Fibroblast of lung (primary cell): ENCODE results near the gene FRS3. TPM values are rescaled to one million over a fixed set of nuclear protein-coding genes. Genes with fewer than 3 reads are reported as not detected.

Experiments used
- DNase-seq, 2 donors: peaks; one replicate each; pipeline versions ENCODE4 v3.0.0 to v3.0.0-alpha.2; 2010; ENCODE audit warnings: low read depth in 2 of 2
- H2AFZ ChIP-seq: 2 replicates; pipeline ENCODE4 v1.5.1; 2012; ENCODE audit warnings: low read length, control low read depth, inconsistent platforms
- H3K27ac ChIP-seq: 2 replicates; pipeline ENCODE4 v1.5.1; 2011; ENCODE audit warnings: low read length, control low read depth; ENCODE audit not compliant: insufficient read depth
- H3K27me3 ChIP-seq: 2 replicates; pipeline ENCODE4 v1.5.1; 2011; ENCODE audit warnings: mild to moderate bottlenecking, low read length; ENCODE audit not compliant: control insufficient read depth, insufficient read depth
- H3K36me3 ChIP-seq: 2 replicates; pipeline ENCODE4 v1.5.1; 2011; ENCODE audit warnings: low read length; ENCODE audit not compliant: control insufficient read depth, insufficient read depth
- H3K4me1 ChIP-seq: 2 replicates; pipeline ENCODE4 v1.5.1; 2011; ENCODE audit warnings: low read length; ENCODE audit not compliant: control insufficient read depth, insufficient read depth; ENCODE audit errors: extremely low read depth
- H3K4me2 ChIP-seq: 2 replicates; pipeline ENCODE4 v1.5.1; 2011; ENCODE audit warnings: low read length, control low read depth; ENCODE audit not compliant: insufficient read depth; ENCODE audit errors: extremely low read depth
- H3K4me3 ChIP-seq, 4 experiments: fragments of 200-600 bp in 1 of 4; sonication (generic) in 1 of 4; replicated peaks in 1 of 4; 2 replicates each; pipeline ENCODE4 v1.5.1; 2011 to 2016; ENCODE audit warnings: low read length in 4 of 4, low read depth in 3 of 4, mild to moderate bottlenecking in 3 of 4, control low read depth in 2 of 4, inconsistent platforms in 1 of 4, mixed read lengths in 1 of 4; ENCODE audit not compliant: insufficient read depth in 1 of 4; ENCODE audit errors: control extremely low read depth in 1 of 4
- H3K79me2 ChIP-seq: 2 replicates; pipeline ENCODE4 v1.5.1; 2012; ENCODE audit warnings: mild to moderate bottlenecking, low read length, inconsistent platforms; ENCODE audit not compliant: control insufficient read depth, insufficient read depth
- H3K9ac ChIP-seq: 2 replicates; pipeline ENCODE4 v1.5.1; 2011; ENCODE audit warnings: mild to moderate bottlenecking, low read length, control low read depth; ENCODE audit not compliant: insufficient read depth
- H3K9me3 ChIP-seq: 2 replicates; pipeline ENCODE4 v1.5.1; 2012; ENCODE audit warnings: low read depth, low read length; ENCODE audit not compliant: control insufficient read depth, insufficient read depth
- H4K20me1 ChIP-seq: 2 replicates; pipeline ENCODE4 v1.5.1; 2011; ENCODE audit warnings: low read length; ENCODE audit not compliant: control insufficient read depth, insufficient read depth; ENCODE audit errors: extremely low read depth
- CTCF ChIP-seq, 2 donors: IDR thresholded peaks in 1 of 2; conservative IDR thresholded peaks in 1 of 2; 1 replicate in 1 of 2; 2 replicates in 1 of 2; pipeline ENCODE4 v1.5.1; 2011 to 2012; ENCODE audit warnings: low read length in 2 of 2, control low read depth in 1 of 2, inconsistent platforms in 1 of 2, low read depth in 1 of 2, mild to moderate bottlenecking in 1 of 2
- EZH2 ChIP-seq: IDR thresholded peaks from 2 replicates; pipeline ENCODE4 v1.5.1; 2012; ENCODE audit warnings: low read length, control low read depth, mild to moderate bottlenecking; ENCODE audit errors: missing control alignments
- polyA plus RNA-seq, 2 donors: library from polyadenylated mRNA; depleted of rRNA in 1 of 2; stranded (reverse) in 1 of 2; unstranded in 1 of 2; fragments of >200 nt; gene quantifications; 2 replicates each; pipeline ENCODE4 v1.2.1, GENCODE V29; 2011 to 2012; ENCODE audit warnings: missing spikeins in 1 of 2
- total RNA-seq: library from RNA; depleted of rRNA; stranded (reverse); fragments of >200 nt; gene quantifications from 2 replicates; pipeline ENCODE4 v1.2.1, GENCODE V29; 2014

The FRS3 gene
- total and polyA plus RNA-seq, 2 donors (not counting 1 experiment from before 2014, with no cell fraction given) = 1.8 to 2.4 TPM

GRCh38 chr6:41740366-41741162, 39.1 kb downstream of the FRS3 start:
- Histone ChIP-seq H4K20me1 (no peaks in the 10 kb centered on the region), H3K9ac (no peak overlapping the region), H2AFZ (no peak overlapping the region), H3K9me3 (no peaks in the 10 kb centered on the region), H3K36me3 (no peaks in the 10 kb centered on the region), H3K4me1 (no peaks in the 10 kb centered on the region), H3K4me3 (no peak overlapping the region), H3K79me2 (no peaks in the 10 kb centered on the region), H3K27me3 (no peaks in the 10 kb centered on the region), H3K4me2 (no peak overlapping the region), H3K27ac (no peak overlapping the region)
- TF ChIP-seq CTCF (conservative IDR thresholded peaks at IDR 0.05 in 1 of 2, IDR thresholded peaks at IDR 0.05 in 1 of 2; ENCODE audit: low read depth in 1 of 2, low read length in 2 of 2) = no peak
- no peak for TF ChIP-seq EZH2
- DNase-seq = no peak

- Histone ChIP-seq H3K27me3 (no peaks in the 10 kb centered on the region), H3K4me1 (no peaks in the 10 kb centered on the region), H3K27ac (no peak overlapping the region), H3K79me2 (no peaks in the 10 kb centered on the region), H3K4me2 (no peak overlapping the region), H3K4me3 (no peak overlapping the region), H4K20me1 (no peaks in the 10 kb centered on the region), H3K9ac (no peak overlapping the region), H3K9me3 (no peaks in the 10 kb centered on the region), H3K36me3 (no peaks in the 10 kb centered on the region), H2AFZ (no peak overlapping the region)
- peak in 1 of 2 donors; percentile 23 for DNase-seq
- TF ChIP-seq EZH2 = no peak
- no peak for TF ChIP-seq CTCF (conservative IDR thresholded peaks at IDR 0.05 in 1 of 2, IDR thresholded peaks at IDR 0.05 in 1 of 2; ENCODE audit: low read depth in 1 of 2, low read length in 2 of 2)
These were observed 40.7 kb downstream of the FRS3 start for GRCh38 chr6:41739041-41739440.

DNA sequence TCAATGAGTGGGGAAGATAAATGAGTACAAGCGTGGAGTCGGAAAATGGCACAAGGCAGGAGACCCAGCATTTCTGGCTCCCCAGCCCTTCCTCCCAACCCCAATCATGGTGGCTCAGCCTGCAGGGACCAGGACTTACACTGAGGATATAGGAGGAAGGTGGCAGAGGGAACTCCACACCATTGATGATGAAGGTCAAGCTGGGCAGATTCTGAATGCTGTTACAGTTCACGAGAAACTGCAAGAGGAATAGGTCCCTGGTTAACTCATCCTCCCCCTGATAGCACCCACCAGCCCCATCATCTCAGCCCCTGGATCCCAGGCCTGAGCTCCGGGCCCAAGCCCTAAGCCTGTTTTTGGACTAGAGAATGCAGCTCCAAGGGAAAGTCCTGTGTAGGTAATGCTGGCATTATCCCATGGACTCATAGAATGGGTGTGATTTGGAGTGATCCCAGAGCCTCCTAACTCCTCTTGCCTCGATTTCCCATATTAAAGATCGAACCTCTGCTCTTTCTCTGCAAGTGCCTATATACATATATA, 42.0 kb downstream of the FRS3 start:
- TF ChIP-seq CTCF (conservative IDR thresholded peaks at IDR 0.05 in 1 of 2, IDR thresholded peaks at IDR 0.05 in 1 of 2; ENCODE audit: low read depth in 1 of 2, low read length in 2 of 2) (no peak), EZH2 (no peak)
- no peak overlapping the region for H3K27ac ChIP-seq
- DNase-seq = no peak
- no peaks in the 10 kb centered on the region for H3K36me3 ChIP-seq
- H3K4me3 ChIP-seq = no peak overlapping the region
- no peaks in the 10 kb centered on the region for H3K79me2 ChIP-seq
- H3K4me2 ChIP-seq = no peak overlapping the region
- no peak overlapping the region for H2AFZ ChIP-seq
- H3K4me1 ChIP-seq = no peaks in the 10 kb centered on the region
- H4K20me1 ChIP-seq = no peaks in the 10 kb centered on the region
- no peak overlapping the region for H3K9ac ChIP-seq
- no peaks in the 10 kb centered on the region for H3K27me3 ChIP-seq
- no peaks in the 10 kb centered on the region for H3K9me3 ChIP-seq
